HG03139 (cell line): ENCODE measurements around the gene TRUB2.
A peak's percentile ranks its signal among the peaks of the same experiment; 100 is the strongest.
"Not testable (repeated sequence)": the region's sequence is repeated elsewhere in the genome, so short reads cannot be mapped to it uniquely, and the experiment has no call there.

Experiments
- ATAC-seq: cut with Tn5 transposase; IDR thresholded peaks from one replicate; pipeline ENCODE4 v1.9.1; 2021; ENCODE audit not compliant: unreplicated experiment

Gene TRUB2

DNA sequence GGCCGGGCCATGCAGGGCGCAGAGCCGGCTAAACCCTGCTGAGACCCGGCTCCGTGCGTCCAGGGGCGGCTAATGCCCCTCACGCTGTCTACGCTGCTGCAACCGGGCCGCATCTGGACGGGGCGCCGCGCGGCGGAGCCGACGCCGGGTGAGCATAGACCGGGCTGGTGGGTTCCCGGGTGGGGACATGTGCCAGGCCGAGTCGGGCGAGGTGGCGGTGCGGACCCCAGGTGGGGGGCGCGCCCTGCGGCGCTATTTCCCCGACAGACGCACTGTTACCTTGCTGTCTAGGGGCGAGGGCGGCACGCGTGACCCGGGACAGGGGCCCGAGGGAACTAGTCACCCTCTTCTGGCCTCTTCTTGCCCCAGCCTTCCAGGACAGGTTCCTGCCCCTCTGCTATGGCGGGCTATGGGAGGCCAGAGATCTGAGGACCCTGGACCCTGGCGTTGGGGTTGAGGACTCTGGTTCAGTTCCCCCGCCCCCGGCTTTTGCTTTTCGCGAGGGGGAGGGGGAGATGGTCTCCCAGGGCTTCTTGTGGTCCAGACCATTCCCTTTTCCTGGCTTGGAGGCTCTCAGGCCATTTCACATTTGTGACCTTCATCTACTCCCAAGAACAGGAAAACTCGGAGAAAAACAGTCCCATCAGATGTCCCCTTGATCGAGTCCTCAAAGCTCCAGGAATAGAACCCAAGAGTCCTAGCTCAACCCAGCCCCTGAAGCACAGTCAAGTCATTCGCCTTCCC is 18.6 kb upstream of the TRUB2 start:
- ATAC-seq: peak; percentile 10

DNA sequence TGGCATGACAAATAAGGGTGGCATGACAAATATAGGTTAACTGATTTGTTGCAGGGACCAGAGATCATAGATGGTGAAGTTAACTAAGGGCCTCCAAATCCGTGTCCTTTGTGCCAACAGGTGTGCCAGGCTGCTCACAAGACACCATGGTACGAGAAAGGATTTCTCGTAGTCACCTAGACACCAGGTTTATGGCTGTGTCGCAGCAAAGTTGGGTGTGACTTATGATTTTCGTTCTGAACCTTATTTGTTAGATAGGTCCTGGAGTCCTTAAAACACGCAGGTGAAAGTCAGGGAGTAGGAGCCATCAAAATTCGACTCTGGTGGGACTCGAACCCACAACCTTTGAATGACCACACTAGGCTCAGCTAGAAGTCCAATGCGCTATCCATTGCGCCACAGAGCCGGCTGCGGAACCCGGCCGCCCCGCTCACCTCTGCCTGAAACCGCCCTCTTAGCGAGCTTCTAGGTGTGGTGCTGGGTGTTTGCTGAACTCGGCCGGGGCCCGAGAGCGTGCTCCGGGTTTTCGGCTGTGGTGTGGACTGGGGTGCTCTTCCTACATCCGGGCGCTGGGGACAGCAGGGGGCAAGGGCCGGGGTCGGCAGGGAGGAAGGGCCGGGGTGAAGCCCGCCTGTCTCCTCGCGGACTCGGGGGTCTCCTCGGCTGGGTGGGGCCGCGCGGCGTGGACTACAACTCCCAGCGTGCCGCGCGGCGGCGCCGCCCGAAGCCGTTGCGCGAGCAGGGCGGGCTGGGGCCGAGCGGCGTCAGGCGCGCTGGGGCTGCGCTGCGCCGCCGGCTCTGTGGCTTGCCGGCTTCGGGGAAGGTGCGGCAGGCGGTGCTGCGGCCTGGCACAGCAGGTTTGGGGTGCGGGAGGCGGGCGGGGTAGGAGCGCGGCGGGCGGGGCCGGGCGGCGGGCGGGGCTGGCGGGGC is 17.8 kb upstream of the TRUB2 start, which contains the start of gene SLC27A4:
Gene SLC27A4 (plus strand): TSS at position 767 of the 930 bp plus-strand sequence. CDS start 2,606 bp downstream, outside the sequence.
- peak; percentile 67 for ATAC-seq

DNA sequence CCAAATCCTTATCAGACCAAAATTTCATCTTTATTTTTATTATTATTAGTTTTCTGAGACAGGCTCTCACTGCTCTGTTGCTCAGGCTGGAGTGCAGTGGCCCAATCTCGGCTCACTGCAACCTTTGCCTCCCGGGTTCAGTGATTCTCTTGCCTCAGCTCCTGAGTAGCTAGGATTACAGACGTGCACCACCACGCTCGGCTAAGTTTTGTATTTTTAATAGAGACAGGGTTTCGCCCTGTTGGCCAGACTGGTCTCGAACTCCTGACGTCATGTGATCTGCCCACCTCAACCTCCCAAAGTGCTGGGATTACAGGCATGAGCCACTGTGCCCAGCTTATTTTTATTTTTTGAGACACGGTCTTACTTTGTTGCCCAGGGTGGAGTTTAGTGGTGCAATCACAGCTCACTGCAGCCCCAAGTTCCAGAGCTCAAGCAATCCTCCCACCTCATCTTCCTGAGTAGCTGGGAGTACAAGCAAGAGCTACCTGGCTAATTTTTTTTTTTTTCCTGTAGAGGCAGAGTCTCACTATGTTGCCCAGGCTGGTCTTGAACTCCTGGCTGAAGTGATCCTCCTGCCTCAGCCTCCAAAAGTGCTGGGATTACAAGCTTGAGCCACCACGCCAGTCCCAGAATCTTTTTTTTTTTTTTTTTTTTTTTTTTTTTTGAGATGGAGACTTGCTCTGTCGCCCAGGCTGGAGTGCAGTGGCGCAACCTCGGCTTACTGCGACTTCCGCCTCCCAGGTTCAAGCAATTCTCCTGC is 16.8 kb upstream of the TRUB2 start:
- ATAC-seq: not testable (repeated sequence)

DNA sequence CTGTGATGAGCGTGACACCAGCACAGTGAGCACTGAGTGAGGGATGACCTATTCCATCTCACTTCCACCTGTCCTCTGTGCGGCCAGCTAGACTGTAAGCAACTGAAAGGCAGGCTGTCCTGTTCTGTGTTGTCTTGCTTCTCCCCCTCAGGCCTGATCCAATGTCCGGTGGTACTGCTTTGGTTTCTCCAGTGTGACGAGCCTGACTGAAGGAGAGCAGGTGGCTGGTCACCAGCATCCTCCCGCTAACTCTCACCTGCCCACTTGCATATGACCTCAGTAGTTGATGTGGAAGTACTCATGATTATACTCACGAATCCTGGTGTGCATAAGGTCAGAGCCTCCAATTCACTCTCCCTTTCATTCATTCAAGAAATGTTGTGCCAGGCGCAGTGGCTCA is 15.7 kb upstream of the TRUB2 start:
- ATAC-seq: no peak

DNA sequence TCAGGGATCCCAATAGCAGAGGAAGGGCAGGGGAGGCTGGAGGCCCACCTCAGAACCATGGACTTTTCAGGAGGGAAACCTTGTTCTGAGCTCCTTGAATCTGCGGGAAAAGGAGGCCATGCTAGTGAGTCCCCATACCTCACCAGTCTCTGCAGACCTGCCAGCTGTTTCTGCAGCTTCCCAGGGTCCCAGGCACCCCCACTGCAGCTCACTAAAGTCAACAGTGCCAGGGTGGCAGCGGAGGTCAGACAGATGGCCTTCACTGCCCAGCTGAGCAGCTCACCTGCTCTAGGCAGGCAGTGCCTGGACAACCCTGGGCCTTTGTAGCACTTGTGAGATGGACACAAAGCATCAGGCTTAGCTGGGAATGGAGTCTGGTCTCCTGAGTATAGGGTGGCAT is 13.7 kb upstream of the TRUB2 start:
- ATAC-seq: no peak

DNA sequence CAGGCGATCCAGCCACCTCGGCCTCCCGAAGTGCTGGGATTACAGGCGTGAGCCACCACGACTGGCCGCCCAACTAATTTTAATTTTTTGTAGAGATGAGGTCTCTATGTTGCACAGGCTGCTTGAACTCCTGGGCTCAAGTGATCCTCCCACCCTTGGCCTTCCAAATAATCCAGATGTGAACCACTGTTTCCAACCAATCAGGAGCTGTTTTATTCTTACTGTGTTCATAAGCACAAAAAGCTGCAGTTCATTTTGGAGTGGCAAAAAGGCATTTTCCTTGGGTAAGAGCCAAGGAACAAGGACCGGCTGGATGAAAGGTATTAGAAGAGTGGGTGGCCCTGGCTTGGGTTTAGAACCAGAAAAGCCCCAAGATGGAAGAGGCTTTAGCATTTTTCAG is 12.9 kb upstream of the TRUB2 start:
- ATAC-seq: no peak

DNA sequence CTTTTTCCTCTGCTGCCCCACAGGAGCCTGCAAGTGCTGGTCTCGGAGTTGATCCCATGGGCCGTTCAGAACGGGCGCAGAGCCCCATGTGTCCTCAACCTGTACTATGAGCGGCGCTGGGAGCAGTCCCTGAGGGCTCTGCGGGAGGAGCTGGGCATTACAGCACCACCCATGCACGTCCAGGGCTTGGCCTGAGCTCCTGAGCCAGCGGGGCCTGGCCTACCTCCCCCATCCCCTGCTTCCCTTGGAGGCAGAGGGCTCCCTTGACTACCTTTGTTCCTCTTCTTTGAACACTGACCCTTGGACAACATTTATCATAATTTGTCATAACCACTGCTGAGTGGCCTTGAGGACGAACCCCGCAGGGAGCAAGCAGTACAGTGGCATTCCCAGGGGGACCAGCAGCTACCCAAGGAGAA is 11.2 kb upstream of the TRUB2 start:
- ATAC-seq: no peak

DNA sequence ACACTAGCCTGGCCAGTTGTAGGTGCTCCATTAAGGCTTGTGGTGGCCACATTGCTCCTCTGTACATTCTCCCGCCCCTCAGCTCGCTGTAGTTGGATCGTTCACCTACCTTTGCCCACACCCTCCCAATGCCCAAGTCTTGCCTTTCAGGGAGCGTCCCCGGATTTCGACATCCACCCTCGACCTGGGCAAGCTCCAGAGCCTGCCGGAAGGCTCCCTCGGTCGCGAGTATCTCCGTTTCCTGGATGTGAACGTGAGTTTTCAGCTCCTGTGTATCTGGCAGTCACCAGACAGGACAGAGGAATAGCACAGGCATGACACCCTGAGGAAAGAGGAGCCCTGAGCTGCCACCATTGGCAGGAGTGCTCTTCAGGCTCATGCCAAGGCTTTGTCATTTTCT is 3.4 kb upstream of the TRUB2 start:
- ATAC-seq: no peak

DNA sequence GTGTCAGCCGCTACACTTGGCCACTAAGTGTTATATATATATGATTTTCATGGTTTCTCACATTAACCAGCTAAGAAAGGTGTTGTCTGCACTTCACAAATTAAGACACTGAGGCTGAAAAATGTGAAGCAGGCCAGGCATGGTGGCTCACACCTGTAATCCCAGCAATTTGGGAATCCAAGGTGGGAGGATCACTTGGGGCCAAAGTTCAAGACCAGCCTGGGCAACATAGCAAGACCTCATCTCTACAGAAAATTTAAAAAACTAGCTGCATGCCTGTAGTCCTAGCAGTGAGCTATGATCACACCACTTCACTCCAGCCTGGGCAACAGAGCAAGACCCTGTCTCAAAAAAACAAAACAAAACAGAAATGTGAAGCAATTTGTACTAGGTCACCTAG is 2.2 kb upstream of the TRUB2 start:
- ATAC-seq: no peak

DNA sequence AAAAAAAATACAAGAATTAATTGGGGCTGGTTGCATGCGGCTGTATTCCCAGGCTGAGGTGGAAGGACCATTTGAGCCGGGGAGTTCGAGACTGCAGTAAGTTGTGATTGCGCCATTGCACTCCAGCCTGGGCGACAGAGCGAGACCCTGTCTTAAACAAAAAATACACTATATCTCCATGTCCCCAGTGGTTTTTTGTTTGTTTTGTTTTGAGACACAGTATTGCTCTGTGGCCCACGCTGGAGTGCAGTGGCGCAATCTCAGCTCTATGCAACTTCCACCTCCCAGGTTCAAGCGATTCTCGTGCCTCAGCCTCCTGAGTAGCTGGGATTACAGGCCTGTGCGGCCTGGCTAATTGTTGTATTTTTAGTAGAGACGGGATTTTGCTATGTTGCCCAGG is 1.5 kb upstream of the TRUB2 start:
- no peak for ATAC-seq

DNA sequence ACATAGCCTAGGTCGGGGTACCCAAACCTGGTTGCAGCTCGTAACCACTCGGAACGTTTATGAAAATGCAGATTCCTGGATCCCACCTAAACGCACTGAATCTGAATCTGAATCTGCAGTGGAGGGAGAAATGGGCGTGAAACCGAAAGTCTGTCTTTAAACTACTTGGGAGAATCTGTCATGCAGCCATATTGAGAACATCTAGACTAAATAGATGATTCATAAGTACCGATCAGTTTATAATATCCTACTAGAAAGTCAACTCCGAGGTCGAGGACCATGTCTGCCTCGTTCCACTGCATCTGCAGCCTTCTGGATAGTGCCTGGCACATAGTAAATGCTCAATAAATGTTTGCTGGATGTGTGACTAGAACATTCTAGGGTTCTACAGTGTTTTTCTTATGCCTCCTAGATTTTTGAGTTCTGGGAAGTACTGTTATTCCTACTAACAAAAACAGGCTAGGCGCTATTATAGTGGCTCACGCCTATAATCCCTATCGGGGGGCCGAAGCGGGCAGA is 1.0 kb upstream of the TRUB2 start:
- no peak for ATAC-seq

DNA sequence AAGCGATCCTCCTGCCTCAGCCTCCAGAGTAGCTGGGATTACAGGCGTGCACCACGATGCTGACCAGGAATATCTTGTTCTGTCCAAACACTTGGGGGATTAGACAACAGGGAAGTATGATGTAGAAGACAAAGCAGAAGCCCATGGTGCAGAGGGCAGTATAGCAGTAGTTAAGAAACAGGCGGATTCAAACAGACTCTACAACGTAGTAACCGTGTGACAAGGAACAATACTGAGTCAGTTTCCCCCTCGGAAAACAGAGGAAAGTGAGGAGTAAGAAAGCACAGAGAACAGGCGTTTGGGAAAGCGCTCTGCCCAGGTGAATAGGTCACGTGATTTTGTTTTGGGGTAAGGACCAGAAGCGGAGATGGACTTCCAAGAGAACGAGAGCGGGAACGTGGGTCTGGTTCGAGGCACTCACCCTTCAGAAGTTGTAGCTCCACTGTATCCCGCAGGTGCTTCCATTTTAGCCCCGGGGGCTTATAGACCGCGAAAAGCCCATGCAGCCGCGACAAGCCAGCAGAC is 306 bp downstream of the TRUB2 start:
- ATAC-seq: peak; percentile 12

DNA sequence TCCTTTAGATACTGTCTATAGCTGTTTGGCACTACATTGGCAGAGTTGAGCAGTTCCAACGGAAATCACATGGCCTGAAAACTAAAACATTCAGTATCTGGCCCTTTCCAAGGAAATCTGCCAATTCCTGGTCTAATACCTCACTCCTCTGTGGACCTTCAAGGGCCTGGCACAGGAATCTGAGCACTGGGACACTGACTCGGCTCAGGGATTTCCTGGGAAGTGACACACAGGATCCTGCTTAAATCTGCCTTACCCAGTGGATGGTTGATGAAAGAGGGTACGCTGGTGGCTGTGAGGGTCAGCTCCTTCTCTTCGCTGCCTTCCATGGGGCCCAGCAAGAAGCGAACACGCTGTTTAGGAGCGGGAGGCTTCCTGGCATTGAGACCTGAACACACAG is 904 bp downstream of the TRUB2 start:
- ATAC-seq: no peak

DNA sequence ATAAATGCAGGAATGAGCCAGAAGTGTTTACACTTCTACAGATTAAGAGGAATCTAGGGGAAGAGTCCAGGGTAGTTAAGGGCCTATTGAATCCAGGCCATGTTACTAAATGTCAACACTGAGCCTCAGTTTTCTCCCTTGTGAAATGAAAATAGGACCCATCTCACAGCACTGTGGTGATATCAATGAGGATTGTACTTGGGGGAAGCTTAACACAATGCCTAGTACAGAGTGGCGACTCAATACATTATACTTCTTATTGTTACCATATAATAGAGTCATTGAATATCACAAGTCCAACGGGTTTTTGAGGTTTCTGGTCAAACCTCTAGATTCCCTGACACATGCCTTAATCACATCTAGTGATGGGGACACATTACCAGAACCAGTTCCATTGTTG is 4.6 kb downstream of the TRUB2 start:
- no peak for ATAC-seq

DNA sequence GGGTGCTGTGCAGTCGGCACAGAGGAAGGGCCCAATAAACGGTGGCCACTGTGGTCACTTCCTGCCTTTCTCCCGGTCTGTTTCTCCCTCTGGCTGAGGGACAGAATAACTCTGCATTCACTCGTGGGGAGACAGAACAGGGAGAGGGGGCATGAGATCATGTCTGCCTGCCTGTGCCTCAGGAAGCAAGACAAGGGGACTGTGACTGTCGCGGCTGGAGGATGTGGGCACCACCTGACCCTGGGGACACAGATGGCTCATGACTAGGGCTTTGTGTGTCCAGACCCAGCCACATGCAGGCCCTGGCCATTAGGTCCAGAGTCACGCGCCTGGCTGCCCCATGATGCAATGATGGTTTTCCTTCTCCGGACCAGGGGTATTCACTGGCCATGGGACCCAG is 5.8 kb downstream of the TRUB2 start:
- ATAC-seq: no peak

DNA sequence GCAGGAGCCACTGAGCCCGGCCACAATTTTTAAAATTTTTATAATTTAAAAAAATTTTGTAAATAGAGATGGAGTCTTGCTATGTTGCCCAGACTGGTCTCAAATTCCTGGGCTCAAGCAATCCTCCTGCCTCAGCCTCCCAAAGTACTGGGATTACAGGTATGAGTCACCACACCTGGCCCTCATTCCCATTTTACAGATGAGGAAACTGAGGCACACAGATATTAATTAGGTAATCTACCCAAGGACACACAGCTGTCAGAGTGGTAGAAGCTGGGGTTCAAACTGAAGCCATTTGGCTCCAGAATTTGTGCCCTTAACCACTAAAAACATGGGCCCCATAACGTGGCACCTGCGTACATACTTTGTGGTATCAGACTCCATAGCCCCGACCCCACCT is 7.5 kb downstream of the TRUB2 start:
- ATAC-seq: no peak

DNA sequence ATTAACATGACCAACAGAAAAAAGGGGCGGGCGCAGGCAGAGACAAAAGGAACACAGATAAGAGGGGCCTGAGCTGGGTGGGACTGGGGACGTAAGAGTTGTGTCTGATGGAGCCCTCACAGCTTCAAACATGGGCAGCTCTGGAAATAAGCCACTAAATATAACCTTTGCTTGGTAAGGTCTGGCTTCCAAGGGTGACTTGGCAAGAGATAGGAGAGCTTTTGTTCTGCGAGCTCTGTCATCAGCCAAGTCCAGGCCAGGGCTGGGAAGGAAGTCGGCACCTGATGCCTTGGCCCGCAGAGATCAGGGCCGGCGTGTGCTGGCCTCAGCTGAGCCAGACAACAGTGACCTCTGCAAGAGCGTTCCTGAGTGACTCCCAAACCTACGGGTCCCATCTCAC is 11.8 kb downstream of the TRUB2 start:
- ATAC-seq: no peak

DNA sequence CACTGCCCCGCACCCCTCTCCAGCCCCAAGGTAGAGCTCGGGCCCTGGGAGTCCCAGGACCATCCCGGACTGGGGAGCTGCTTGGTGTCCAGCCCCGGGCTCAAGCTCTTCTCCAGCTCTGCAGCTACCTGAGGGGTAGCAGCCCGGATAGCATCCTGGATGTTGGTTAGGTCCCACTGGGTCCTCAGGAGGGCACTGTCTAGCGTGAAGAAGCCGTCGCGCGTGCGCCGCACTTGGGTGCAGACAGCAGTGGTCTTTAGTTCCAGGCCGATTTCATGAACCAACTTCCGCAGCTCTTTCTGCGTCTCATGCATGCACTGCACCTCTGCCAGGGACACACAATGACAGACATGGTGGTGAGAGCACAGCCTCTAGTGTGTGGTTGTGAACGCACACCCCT is 12.7 kb downstream of the TRUB2 start:
- no peak for ATAC-seq

DNA sequence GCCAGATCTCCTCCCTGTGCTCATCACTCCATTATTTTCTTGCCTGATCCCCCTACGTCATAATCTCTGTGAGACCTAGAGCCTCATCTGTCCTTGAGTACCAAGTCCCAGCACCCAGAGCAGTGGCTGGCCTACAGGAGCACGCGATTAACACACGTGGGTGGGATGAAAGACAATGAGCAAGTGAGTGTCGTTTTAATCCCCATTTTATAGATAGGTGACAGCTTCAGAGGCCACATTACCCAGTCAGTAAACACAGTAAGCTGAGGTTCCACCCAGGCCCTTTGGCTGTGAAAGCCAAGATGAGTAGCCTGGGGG is 17.3 kb downstream of the TRUB2 start:
- ATAC-seq: no peak

DNA sequence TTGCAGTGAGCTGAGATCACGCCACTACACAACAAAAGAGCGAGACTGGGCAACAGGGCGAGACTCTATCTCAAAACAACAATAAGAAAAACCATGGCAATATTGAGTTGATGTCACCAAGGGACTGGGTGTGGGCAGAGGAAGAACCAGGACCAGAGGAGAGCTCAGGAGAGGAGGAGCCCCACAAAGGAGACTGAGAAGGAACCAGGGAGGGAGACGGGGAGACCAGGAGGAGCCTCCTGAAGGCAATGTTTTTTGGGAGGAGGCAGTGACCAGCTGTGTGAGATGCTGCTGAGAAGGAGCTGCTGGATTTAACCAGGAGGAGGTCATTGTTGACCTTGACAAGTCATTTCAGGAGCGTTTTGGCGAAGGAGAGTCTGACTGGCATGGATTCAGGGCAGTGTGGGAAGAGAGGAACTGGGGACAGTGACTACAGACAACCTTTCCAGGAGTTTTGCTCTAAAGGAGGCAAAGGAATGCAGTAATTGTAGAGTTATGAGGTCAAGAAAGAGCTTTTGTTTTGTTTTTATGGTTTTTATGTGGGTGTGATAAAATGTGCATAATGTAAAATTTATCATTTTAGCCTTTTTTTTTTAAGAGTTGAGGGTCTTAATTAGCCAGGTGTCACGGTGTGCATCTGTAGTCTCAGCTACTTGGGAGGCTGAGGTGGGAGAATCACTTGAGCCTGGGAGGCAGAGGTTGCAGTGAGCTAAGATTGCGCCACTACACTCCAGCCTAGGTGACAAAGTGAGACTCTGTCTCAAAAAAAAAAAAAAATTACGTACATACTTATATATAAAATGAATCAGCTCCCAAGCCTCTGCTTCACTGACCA is 17.9 kb downstream of the TRUB2 start:
- ATAC-seq: no peak
